T-helper 1 cell treated with Interleukin-12 subunit alpha and Interleukin-12 subunit beta and Interleukin-4 antibody, amounts not matched to agents 30 μg/mL and 1 μg/mL, for 36 hours (primary cell): ENCODE measurements around the gene ORM1.

ENCODE experiments used
- H3K27ac Mint-ChIP-seq: one replicate; pipeline ENCODE4 v1.8.0; 2021; ENCODE audit warnings: mild to moderate bottlenecking, mixed read lengths
- H3K27me3 Mint-ChIP-seq: one replicate; pipeline ENCODE4 v1.8.0; 2021; ENCODE audit warnings: low read depth, mixed read lengths
- H3K36me3 Mint-ChIP-seq: one replicate; pipeline ENCODE4 v1.8.0; 2021; ENCODE audit warnings: low read depth, mixed read lengths
- H3K4me1 Mint-ChIP-seq: one replicate; pipeline ENCODE4 v1.8.0; 2021; ENCODE audit warnings: low read depth, mixed read lengths
- H3K4me3 Mint-ChIP-seq: one replicate; pipeline ENCODE4 v1.8.0; 2021; ENCODE audit warnings: mild to moderate bottlenecking, moderate library complexity, mixed read lengths
- H3K9me3 Mint-ChIP-seq: one replicate; pipeline ENCODE4 v1.8.0; 2021; ENCODE audit warnings: mixed read lengths

Gene ORM1

DNA sequence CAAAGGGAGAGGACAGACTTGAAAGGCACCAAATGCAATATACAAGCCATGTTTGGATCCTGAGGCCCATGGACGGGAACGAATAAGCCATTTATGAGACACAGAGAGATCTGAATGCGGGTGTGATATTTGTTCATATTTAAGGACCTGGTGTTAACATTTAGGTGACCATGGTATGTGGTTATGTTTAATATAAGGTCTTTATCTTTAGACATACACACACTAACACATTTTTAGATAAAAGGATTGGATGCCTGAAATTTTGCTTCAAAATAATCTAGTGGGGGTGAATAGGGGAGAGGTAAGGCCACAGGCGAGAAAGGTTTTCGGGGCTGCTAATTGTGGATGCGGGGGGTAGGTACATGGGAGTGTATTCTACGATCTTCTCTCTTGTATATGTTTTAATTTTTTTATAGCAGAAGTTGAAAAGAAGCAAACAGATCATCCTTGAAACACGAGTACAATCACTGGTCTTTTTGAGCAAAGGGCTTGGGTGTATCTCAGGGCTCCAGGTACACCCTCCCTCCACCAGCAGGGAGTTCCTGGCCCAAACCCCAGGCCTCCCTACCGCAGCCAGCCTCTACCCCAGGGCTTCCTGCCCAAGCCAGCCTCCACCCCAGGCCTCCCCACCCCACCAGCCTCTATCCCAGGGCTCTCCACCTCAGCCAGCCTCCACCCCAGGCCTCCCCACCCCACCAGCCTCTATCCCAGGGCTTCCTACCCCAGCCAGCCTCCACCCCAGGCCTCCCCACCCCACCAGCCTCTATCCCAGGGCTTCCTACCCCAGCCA is 52.7 kb downstream of the ORM1 start:
- H3K27me3 Mint-ChIP-seq: no peaks in the 10 kb centered on the region
- H3K36me3 Mint-ChIP-seq: peaks cover 85% of the 10 kb centered on the region
- peak overlapping the region; percentile 81 for H3K27ac Mint-ChIP-seq
- no peaks in the 10 kb centered on the region for H3K9me3 Mint-ChIP-seq
- H3K4me1 Mint-ChIP-seq: peaks cover 82% of the 10 kb centered on the region
- peak overlapping the region; percentile 55 for H3K4me3 Mint-ChIP-seq
